Prostate gland (tissue), 2 donors: ENCODE data around the gene CREG2. TPM values are rescaled to one million over a fixed set of nuclear protein-coding genes. Genes with fewer than 3 reads are reported as not detected.

Experiments used
- DNase-seq: peaks from one replicate; pipeline ENCODE4 v3.0.0-alpha.2; 2019; ENCODE audit warnings: low spot score
- H3K27ac ChIP-seq, 2 donors: fragments of 200-600 bp; sonication (generic); 2 replicates each; pipeline ENCODE4 v1.5.1; 2017 to 2019
- H3K27me3 ChIP-seq: fragments of 200-600 bp; sonication (generic); replicated peaks from 2 replicates; pipeline ENCODE4 v1.5.1; 2019; ENCODE audit not compliant: insufficient read depth
- H3K36me3 ChIP-seq, 2 donors: fragments of 200-600 bp; sonication (generic); 1 replicate in 1 of 2; 2 replicates in 1 of 2; pipeline versions ENCODE4 v1.5.1 to v1.8.1; 2017 to 2019
- H3K4me1 ChIP-seq: fragments of 200-600 bp; sonication (generic); replicated peaks from 2 replicates; pipeline ENCODE4 v1.5.1; 2019
- H3K4me3 ChIP-seq, 2 donors: fragments of 200-600 bp; sonication (generic); 2 replicates each; pipeline ENCODE4 v1.5.1; 2017 to 2019
- H3K9me3 ChIP-seq: fragments of 200-600 bp; sonication (generic); 2 replicates; pipeline ENCODE4 v1.5.1; 2017
- CTCF ChIP-seq, 4 experiments: fragments of 200-600 bp in 2 of 4; fragments of 450-650 bp in 2 of 4; sonication (generic) in 2 of 4; IDR thresholded peaks; 1 replicate in 3 of 4; 2 replicates in 1 of 4; pipeline ENCODE4 v1.5.1; 2016 to 2019; ENCODE audit warnings: antibody characterized with exemption in 4 of 4, mild to moderate bottlenecking in 2 of 4, moderate library complexity in 2 of 4
- POLR2A ChIP-seq: fragments of 450-650 bp; IDR thresholded peaks from one replicate; pipeline ENCODE4 v1.6.1; 2016; ENCODE audit warnings: antibody characterized with exemption, mild to moderate bottlenecking
- POLR2AphosphoS5 ChIP-seq: sonication (generic); formaldehyde crosslinking; IDR thresholded peaks from one replicate; pipeline ENCODE4 v1.6.1; 2017; ENCODE audit warnings: antibody characterized with exemption
- WGBS: methylation state at CpG from one replicate; pipeline ENCODE4 v1.1.5; 2018; 5-methylcytosine and 5-hydroxymethylcytosine counted together
- intact Hi-C: fragments of 100-400 bp; cut with DNase I; formaldehyde crosslinking; loops from one replicate; pipeline ENCODE4 v1.14.2; 2022
- total RNA-seq, 2 donors: library from RNA; depleted of rRNA; stranded (reverse); fragments of >200 nt; gene quantifications; one replicate each; pipeline ENCODE4 v1.1.0, GENCODE V29; 2016

CREG2 gene
- total RNA-seq, 2 donors from 2014 or later: not detected

GRCh38 chr2:101342625-101343008 lies 44.7 kb downstream of the CREG2 start:
- DNase-seq: no peak
- H3K4me1 ChIP-seq: no peaks in the 10 kb centered on the region
- no peak overlapping the region for H3K27ac ChIP-seq
- intact Hi-C loops: no loop called here
- TF ChIP-seq CTCF (IDR thresholded peaks at IDR 0.05) (no peak), POLR2AphosphoS5 (no peak), POLR2A (no peak)
- 91% methylated on average over 15 of the region's 15 CpGs for WGBS
- H3K4me3 ChIP-seq: no peak overlapping the region
- no peaks in the 10 kb centered on the region for H3K9me3 ChIP-seq
- H3K36me3 ChIP-seq: no peaks in the 10 kb centered on the region
- H3K27me3 ChIP-seq: no peaks in the 10 kb centered on the region

DNA sequence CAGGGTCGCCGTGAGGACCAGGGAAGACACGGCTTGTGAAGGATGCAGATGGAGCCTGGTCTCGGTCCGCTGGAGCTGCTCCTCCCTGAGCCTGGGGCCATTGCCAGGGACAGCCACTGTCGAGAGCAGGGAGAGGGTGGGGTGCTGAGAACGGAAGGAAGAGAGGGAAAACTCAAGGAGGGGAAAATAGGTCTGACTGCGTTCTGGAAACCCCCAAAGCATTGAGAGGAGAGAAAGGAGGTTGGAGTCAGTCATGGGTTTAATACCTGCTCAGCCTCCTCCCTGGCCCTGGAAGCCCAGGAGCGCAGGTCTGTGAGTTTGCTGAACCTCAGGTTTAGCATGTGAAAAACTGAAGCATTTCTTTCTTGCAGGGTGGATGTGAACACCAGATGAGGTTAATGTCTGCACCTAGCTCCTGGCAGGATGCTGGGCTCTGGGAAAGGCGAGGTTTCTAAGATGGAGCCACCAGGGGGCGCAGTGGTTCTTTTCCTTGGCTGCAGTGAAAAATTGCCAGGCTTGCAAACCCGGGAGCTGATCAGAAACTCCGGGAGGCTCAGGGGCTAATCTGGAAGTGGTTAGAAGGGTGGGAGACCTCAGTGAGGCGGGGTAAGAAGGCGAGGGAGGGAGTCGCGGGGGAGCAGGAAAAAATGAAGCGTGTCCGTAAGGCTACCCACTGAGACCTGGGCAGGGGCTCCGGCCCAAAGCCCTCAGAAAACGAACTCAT lies 45.2 kb downstream of the CREG2 start:
- intact Hi-C loops: no loop called here
- WGBS: 70% methylated on average over 21 of the region's 21 CpGs
- peak; percentile 51 for DNase-seq
- Histone ChIP-seq H3K36me3 (no peaks in the 10 kb centered on the region), H3K27me3 (no peaks in the 10 kb centered on the region), H3K9me3 (no peaks in the 10 kb centered on the region), H3K27ac (no peak overlapping the region), H3K4me1 (no peaks in the 10 kb centered on the region), H3K4me3 (no peak overlapping the region)
- TF ChIP-seq CTCF (IDR thresholded peaks at IDR 0.05) (peak; percentile 59 to 80 (median 70)), POLR2A (no peak), POLR2AphosphoS5 (no peak)

GRCh38 chr2:101341421-101341820 lies 45.9 kb downstream of the CREG2 start:
- intact Hi-C loops: no loop called here
- Histone ChIP-seq H3K36me3 (no peaks in the 10 kb centered on the region), H3K9me3 (no peaks in the 10 kb centered on the region), H3K27me3 (no peaks in the 10 kb centered on the region), H3K27ac (no peak overlapping the region), H3K4me1 (no peaks in the 10 kb centered on the region), H3K4me3 (no peak overlapping the region)
- TF ChIP-seq POLR2AphosphoS5: no peak
- TF ChIP-seq POLR2A: no peak
- no peak for TF ChIP-seq CTCF (IDR thresholded peaks at IDR 0.05)
- no peak for DNase-seq
- 91% methylated on average over 7 of the region's 7 CpGs for WGBS

GRCh38 chr2:101340141-101340551 lies 47.2 kb downstream of the CREG2 start:
- TF ChIP-seq POLR2A (no peak), CTCF (IDR thresholded peaks at IDR 0.05) (no peak), POLR2AphosphoS5 (no peak)
- WGBS: 88% methylated on average over 1 of the region's 1 CpG
- intact Hi-C loops: no loop called here
- no peaks in the 10 kb centered on the region for H3K36me3 ChIP-seq
- no peaks in the 10 kb centered on the region for H3K27me3 ChIP-seq
- no peak overlapping the region for H3K27ac ChIP-seq
- H3K4me1 ChIP-seq: no peaks in the 10 kb centered on the region
- no peaks in the 10 kb centered on the region for H3K9me3 ChIP-seq
- DNase-seq: no peak
- H3K4me3 ChIP-seq: no peak overlapping the region

DNA sequence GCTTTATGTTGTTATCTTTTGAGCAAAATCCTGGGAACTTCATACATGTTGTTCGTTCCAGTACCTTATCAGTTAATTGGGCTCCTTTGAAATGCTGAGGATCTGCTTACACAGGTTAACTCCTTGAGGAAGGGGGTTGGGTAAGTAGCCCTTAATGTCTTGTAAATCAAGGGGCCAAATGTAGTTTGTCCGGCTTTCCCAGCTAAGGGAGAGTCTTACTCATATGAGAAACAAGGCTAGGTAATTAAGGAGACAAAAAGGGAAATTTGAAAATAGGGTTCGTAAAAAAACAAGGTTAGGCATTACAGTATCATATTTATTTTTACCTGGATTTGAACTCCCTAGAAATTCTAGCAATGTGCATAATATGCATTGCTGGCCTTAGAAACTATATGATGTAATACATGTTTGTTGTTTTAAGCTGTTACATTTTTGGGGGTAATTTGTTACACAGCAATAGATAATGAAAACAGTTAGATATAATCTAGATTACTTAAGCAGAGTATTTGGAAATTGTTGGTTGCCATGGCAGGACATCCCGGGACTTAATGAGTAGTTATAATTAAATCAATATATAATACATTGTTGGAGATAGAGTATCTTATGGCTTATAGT lies 47.9 kb downstream of the CREG2 start:
- DNase-seq: no peak
- TF ChIP-seq POLR2A (no peak), CTCF (IDR thresholded peaks at IDR 0.05) (no peak), POLR2AphosphoS5 (no peak)
- Histone ChIP-seq H3K4me3 (no peak overlapping the region), H3K9me3 (no peaks in the 10 kb centered on the region), H3K36me3 (no peaks in the 10 kb centered on the region), H3K27me3 (no peaks in the 10 kb centered on the region), H3K27ac (no peak overlapping the region), H3K4me1 (no peaks in the 10 kb centered on the region)
- 67% methylated on average over 4 of the region's 4 CpGs for WGBS
- intact Hi-C loops: no loop called here
